Measurements from ENCODE around the gene ABCB10. TPM values are rescaled to one million over a fixed set of nuclear protein-coding genes. Genes with fewer than 3 reads are reported as not detected.

Gene ABCB10
- total RNA-seq, 1 donor from 2014 or later: 14.5 TPM

DNA sequence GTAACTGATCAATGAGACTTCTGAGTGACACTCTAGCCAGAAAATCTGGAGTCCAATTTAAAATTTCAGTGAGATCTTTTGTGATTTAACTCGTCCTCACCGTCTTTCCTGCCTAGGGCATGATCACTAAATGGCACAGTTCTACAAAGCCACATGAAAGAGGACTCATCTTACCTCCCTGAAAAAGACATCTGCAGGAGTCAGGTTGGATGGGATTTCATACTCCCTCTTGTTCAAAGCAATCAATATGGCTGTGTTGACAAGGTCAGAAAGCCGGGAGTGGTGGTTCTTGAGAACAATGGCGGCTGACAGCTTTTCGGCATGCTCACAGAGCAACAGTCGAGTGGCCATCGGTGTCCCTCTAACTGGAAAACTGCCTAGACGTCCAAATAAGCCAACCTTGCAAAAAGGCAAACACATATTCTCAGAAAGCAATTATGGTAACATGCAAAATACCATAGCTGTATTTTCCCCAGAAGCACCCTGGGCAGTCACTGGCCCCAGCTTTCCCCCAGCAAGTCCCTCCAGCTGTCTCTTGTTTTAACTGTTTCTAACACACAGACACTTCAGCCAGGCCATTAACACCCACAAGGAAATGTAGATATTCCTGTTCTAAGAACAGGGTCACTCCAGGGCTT is 88.0 kb downstream of the ABCB10 start:
- Mint-ChIP-seq H3K4me1 (peaks cover 4% of the 10 kb centered on the region), H3K36me3 (ENCODE audit: low read depth) (peaks cover 79% of the 10 kb centered on the region), H3K27ac (no peak overlapping the region), H3K4me3 (no peak overlapping the region), H3K27me3 (no peaks in the 10 kb centered on the region), H3K9me3 (no peaks in the 10 kb centered on the region)
- ATAC-seq (ENCODE audit: low read depth): no peak
- intact Hi-C loops (cut with micrococcal nuclease): no loop called here
- POLR2A ChIA-PET: interaction anchor here (0.6 kb wide), 1 partner anchor 192 kb away, joined by 7 read pairs; no protein-coding TSS in a partner anchor
- CTCF ChIA-PET: no interaction called here
- DNase-seq: no peak
- TF ChIP-seq, protein P1, sequence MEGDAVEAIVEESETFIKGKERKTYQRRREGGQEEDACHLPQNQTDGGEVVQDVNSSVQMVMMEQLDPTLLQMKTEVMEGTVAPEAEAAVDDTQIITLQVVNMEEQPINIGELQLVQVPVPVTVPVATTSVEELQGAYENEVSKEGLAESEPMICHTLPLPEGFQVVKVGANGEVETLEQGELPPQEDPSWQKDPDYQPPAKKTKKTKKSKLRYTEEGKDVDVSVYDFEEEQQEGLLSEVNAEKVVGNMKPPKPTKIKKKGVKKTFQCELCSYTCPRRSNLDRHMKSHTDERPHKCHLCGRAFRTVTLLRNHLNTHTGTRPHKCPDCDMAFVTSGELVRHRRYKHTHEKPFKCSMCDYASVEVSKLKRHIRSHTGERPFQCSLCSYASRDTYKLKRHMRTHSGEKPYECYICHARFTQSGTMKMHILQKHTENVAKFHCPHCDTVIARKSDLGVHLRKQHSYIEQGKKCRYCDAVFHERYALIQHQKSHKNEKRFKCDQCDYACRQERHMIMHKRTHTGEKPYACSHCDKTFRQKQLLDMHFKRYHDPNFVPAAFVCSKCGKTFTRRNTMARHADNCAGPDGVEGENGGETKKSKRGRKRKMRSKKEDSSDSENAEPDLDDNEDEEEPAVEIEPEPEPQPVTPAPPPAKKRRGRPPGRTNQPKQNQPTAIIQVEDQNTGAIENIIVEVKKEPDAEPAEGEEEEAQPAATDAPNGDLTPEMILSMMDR (IDR thresholded peaks at IDR 0.05): no peak

DNA sequence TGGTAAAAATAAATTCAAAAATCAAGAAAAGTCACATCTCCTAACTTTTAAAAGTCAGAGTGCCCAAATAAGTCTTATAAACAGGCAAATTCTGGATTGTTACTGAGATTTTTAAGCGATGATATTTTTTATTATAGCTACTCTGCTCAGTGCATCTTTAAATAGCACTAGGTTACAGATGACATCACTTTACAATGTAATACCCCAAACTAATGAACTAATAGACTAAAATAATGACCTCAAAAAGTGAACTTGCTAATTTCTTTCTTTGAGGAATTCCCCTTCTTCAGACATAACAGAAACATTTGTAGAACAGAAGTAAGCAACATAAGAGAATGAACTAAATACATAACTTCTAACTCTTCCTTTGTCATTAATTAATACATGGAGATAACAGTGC is 91.6 kb downstream of the ABCB10 start:
- peak overlapping the region; percentile 10 for H3K27ac Mint-ChIP-seq
- DNase-seq (no peak), ATAC-seq (ENCODE audit: low read depth) (no peak)
- H3K9me3 Mint-ChIP-seq: no peaks in the 10 kb centered on the region
- intact Hi-C loops (cut with micrococcal nuclease): no loop called here
- no peak overlapping the region for H3K4me3 Mint-ChIP-seq
- ChIA-PET POLR2A (interaction anchor here (1.5 kb wide), 1 partner anchor 12 kb away, joined by 5 read pairs; no protein-coding TSS in a partner anchor), CTCF (interaction anchor here (1.5 kb wide), 1 partner anchor 125 kb away, joined by 3 read pairs; no protein-coding TSS in a partner anchor)
- no peaks in the 10 kb centered on the region for H3K27me3 Mint-ChIP-seq
- H3K36me3 Mint-ChIP-seq (ENCODE audit: low read depth): peaks cover 87% of the 10 kb centered on the region
- peaks cover 4% of the 10 kb centered on the region for H3K4me1 Mint-ChIP-seq
- TF ChIP-seq, protein P1 (IDR thresholded peaks at IDR 0.05): no peak

Other genes with a start within 250 kb of the ABCB10 start
- gene CCSAP, start 215.7 kb downstream of the ABCB10 start, total RNA-seq: 5.5 and 6.4 TPM in 2 replicates
- 0.22 TPM in 1 of 2 replicates, not detected in the other for gene ACTA1, start 124.6 kb downstream of the ABCB10 start, total RNA-seq
- 49.6 and 56.2 TPM in 2 replicates for gene NUP133, start 50.4 kb downstream of the ABCB10 start, total RNA-seq
- gene TAF5L, start 67.4 kb upstream of the ABCB10 start, total RNA-seq: 22.0 and 24.4 TPM in 2 replicates
- 17.4 and 21.8 TPM in 2 replicates for gene URB2, start 67.5 kb upstream of the ABCB10 start, total RNA-seq